ENCODE data around the gene SLC1A3. TPM values are rescaled to one million over a fixed set of nuclear protein-coding genes. Genes with fewer than 3 reads are reported as not detected.

Gene SLC1A3
- total RNA-seq, 1 donor from 2014 or later: 4.0 TPM

DNA sequence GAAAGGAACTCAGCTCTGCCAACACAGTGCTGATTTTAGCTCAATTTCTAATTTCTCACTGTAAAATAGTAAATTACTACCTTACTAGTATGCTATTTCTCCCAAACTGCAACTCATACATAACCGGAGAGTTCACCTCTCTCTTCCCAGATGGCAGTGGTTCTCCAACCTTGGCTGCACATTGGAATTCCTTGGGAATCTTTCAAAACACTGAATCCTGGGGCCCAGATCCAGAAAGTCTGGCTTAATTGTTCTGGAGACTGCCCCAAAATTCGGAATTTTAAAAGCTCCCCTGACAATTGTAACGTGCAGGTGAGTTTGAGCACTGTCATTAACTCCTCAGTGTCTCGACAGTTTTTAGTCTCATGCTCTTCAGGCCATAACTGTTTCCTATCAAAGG is 100.3 kb downstream of the SLC1A3 start:
- H3K27ac Mint-ChIP-seq (ENCODE audit: unreplicated experiment): no peak overlapping the region
- TF ChIP-seq, protein P1, sequence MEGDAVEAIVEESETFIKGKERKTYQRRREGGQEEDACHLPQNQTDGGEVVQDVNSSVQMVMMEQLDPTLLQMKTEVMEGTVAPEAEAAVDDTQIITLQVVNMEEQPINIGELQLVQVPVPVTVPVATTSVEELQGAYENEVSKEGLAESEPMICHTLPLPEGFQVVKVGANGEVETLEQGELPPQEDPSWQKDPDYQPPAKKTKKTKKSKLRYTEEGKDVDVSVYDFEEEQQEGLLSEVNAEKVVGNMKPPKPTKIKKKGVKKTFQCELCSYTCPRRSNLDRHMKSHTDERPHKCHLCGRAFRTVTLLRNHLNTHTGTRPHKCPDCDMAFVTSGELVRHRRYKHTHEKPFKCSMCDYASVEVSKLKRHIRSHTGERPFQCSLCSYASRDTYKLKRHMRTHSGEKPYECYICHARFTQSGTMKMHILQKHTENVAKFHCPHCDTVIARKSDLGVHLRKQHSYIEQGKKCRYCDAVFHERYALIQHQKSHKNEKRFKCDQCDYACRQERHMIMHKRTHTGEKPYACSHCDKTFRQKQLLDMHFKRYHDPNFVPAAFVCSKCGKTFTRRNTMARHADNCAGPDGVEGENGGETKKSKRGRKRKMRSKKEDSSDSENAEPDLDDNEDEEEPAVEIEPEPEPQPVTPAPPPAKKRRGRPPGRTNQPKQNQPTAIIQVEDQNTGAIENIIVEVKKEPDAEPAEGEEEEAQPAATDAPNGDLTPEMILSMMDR (IDR thresholded peaks at IDR 0.05; ENCODE audit: unreplicated experiment): no peak
- no peak for DNase-seq (ENCODE audit: low spot score)
- H3K36me3 Mint-ChIP-seq (ENCODE audit: low read depth, unreplicated experiment): no peaks in the 10 kb centered on the region
- no peaks in the 10 kb centered on the region for H3K4me1 Mint-ChIP-seq (ENCODE audit: unreplicated experiment)
- H3K4me3 Mint-ChIP-seq (ENCODE audit: unreplicated experiment): no peak overlapping the region
- peaks cover 3% of the 10 kb centered on the region for H3K27me3 Mint-ChIP-seq (ENCODE audit: unreplicated experiment)
- H3K9me3 Mint-ChIP-seq (ENCODE audit: unreplicated experiment): no peaks in the 10 kb centered on the region

DNA sequence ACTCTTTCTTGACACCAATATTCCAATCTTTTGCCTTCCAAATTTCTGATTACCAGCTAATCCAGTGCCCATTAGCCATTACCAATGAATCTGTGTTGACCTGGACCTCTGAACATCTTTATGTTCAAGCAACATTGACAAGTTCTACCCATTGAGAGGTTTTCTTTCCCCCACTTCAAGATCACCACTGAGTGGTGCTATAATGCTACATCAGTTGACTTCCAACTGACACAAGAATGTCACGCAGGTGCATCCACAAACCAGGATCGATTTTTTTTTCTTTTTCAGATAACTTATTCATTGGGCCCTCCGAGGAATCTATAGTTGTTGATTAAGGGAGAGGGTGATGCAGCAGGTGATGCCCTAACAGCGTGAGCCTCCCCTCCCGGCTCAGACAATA is 102.6 kb downstream of the SLC1A3 start:
- Mint-ChIP-seq H3K36me3 (ENCODE audit: low read depth, unreplicated experiment) (no peaks in the 10 kb centered on the region), H3K4me3 (ENCODE audit: unreplicated experiment) (no peak overlapping the region), H3K4me1 (ENCODE audit: unreplicated experiment) (peaks cover 2% of the 10 kb centered on the region), H3K9me3 (ENCODE audit: unreplicated experiment) (no peaks in the 10 kb centered on the region), H3K27me3 (ENCODE audit: unreplicated experiment) (peaks cover 3% of the 10 kb centered on the region), H3K27ac (ENCODE audit: unreplicated experiment) (no peak overlapping the region)
- DNase-seq (ENCODE audit: low spot score): no peak
- TF ChIP-seq, protein P1 (IDR thresholded peaks at IDR 0.05; ENCODE audit: unreplicated experiment): no peak

DNA sequence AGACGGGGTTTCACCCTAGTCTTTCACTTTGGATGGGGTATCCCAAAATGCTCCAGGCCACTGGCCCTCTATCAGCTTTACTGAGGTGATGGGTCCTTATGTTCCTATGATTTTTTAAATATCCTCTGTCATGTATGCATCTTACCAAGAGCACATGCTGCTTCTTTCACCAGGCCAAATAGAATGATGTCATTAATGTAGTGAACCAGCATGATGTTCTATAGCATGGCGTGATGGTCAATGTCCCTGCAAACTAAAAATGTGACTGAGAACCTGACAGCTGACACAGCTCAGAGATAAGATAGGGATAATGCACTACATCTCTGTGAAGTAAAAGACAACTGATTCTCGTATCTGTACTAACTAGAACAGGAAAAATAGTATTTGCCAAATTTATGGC is 103.6 kb downstream of the SLC1A3 start:
- Mint-ChIP-seq H3K4me3 (ENCODE audit: unreplicated experiment) (no peak overlapping the region), H3K27ac (ENCODE audit: unreplicated experiment) (no peak overlapping the region), H3K27me3 (ENCODE audit: unreplicated experiment) (peaks cover 3% of the 10 kb centered on the region), H3K4me1 (ENCODE audit: unreplicated experiment) (peaks cover 2% of the 10 kb centered on the region), H3K36me3 (ENCODE audit: low read depth, unreplicated experiment) (no peaks in the 10 kb centered on the region), H3K9me3 (ENCODE audit: unreplicated experiment) (no peaks in the 10 kb centered on the region)
- DNase-seq (ENCODE audit: low spot score): no peak
- TF ChIP-seq, protein P1 (IDR thresholded peaks at IDR 0.05; ENCODE audit: unreplicated experiment): no peak

DNA sequence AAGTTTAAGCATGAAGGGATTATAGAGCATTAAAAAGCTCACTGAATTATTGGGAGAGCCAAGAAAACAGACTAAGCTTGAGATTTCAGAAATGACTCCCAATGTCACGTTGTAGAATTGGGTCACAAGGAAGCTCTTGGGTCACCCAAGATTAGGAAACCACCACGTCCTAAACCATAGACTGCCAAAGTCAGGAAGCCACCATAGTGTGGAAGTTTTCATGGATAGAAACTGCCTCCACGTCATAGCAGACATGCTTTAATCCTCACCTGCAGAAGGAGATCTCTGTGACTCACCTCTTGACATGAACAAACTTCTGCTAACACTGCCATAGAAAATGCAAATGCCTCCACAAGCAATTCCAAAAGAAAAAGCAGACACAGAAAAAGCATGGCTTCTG is 106.3 kb downstream of the SLC1A3 start:
- TF ChIP-seq, protein P1 (IDR thresholded peaks at IDR 0.05; ENCODE audit: unreplicated experiment): no peak

DNA sequence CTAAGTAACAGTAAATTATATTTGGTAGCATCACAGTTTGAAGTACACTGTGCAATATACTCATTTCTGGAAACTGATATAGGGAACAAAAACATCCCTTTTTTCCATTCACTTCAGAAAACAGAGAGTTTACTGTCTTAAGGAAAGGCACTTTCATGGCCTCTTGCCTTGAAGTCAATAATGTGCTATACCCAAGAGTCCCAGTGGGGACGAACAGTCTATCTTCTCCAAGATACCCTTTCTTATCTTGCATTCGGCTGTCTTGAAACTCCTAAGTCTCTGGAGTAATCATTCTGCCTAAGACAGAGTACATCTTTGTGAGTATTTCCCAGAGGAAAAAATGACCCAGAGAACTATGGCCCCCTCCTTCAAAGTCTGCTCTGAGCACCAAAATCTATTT is 107.1 kb downstream of the SLC1A3 start:
- TF ChIP-seq, protein P1 (IDR thresholded peaks at IDR 0.05; ENCODE audit: unreplicated experiment): no peak
- H3K4me3 Mint-ChIP-seq (ENCODE audit: unreplicated experiment): no peak overlapping the region

More for the DNA sequence above, 106.3 kb downstream of the SLC1A3 start:
- Mint-ChIP-seq H3K9me3 (ENCODE audit: unreplicated experiment) (no peaks in the 10 kb centered on the region), H3K4me1 (ENCODE audit: unreplicated experiment) (peaks cover 2% of the 10 kb centered on the region), H3K36me3 (ENCODE audit: low read depth, unreplicated experiment) (no peaks in the 10 kb centered on the region), H3K4me3 (ENCODE audit: unreplicated experiment) (no peak overlapping the region), H3K27me3 (ENCODE audit: unreplicated experiment) (peaks cover 3% of the 10 kb centered on the region), H3K27ac (ENCODE audit: unreplicated experiment) (no peak overlapping the region)
- DNase-seq (ENCODE audit: low spot score): no peak

More for the DNA sequence above, 107.1 kb downstream of the SLC1A3 start:
- H3K36me3 Mint-ChIP-seq (ENCODE audit: low read depth, unreplicated experiment): no peaks in the 10 kb centered on the region
- peaks cover 3% of the 10 kb centered on the region for H3K27me3 Mint-ChIP-seq (ENCODE audit: unreplicated experiment)
- H3K9me3 Mint-ChIP-seq (ENCODE audit: unreplicated experiment): no peaks in the 10 kb centered on the region
- H3K4me1 Mint-ChIP-seq (ENCODE audit: unreplicated experiment): peaks cover 2% of the 10 kb centered on the region
- no peak overlapping the region for H3K27ac Mint-ChIP-seq (ENCODE audit: unreplicated experiment)
- DNase-seq (ENCODE audit: low spot score): no peak
